ENCODE results near the gene SLC41A3.

DNA sequence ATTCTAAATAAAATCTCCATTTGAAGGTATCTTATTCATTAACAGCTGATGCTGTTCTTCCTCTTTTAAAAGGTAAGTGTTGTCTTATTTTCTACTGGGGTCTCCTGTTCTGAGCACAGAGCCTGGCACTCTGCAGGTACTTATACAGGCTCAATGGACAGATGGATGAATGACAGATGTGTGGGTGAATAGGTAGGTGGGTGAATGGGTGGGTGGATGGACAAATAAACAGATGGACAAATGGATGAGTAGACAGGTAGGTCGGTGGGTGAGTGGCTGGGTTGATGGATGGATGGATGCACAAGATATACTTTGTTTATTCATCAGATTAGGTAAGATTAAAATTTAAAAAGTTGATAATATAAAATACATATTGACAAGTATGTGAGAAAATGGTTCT is 53.5 kb downstream of the SLC41A3 start:
- no peak for TF ChIP-seq CTCF (IDR thresholded peaks at IDR 0.05)
- TF ChIP-seq POLR2A (IDR thresholded peaks at IDR 0.05): no peak
- no peak for TF ChIP-seq EP300 (IDR thresholded peaks at IDR 0.05)
